ENCODE measurements around the gene MAP4K2. TPM values are rescaled to one million over a fixed set of nuclear protein-coding genes. Genes with fewer than 3 reads are reported as not detected.

MAP4K2 gene
- polyA plus RNA-seq, 1 experiment = 22.4 TPM

- POLR2A ChIA-PET = no interaction called here
- no peak for TF ChIP-seq CTCF (IDR thresholded peaks at IDR 0.05; ENCODE audit: insufficient read depth, low read depth, low read length)
- no peak for DNase-seq (ENCODE audit: low read depth)
Measured at GRCh38 chr11:64789331-64790204, 13.4 kb downstream of the MAP4K2 start.

GRCh38 chr11:64788321-64789215, 14.4 kb downstream of the MAP4K2 start:
- POLR2A ChIA-PET = no interaction called here

More at GRCh38 chr11:64789331-64790204, 13.4 kb downstream of the MAP4K2 start:
- CTCF ChIA-PET = interaction anchor here (0.7 kb wide), 1 partner anchor 60 kb away, joined by 3 read pairs; no protein-coding TSS in a partner anchor
- Histone ChIP-seq H3K27me3 (ENCODE audit: control insufficient read depth, insufficient read depth, low read length) (no peaks in the 10 kb centered on the region), H3K36me3 (ENCODE audit: control insufficient read depth, insufficient read depth, low read length) (peaks cover 10% of the 10 kb centered on the region), H3K4me3 (ENCODE audit: low read depth, low read length) (no peak overlapping the region)

GRCh38 chr11:64787526-64788320, 15.3 kb downstream of the MAP4K2 start:
- TF ChIP-seq CTCF (IDR thresholded peaks at IDR 0.05; ENCODE audit: insufficient read depth, low read depth, low read length) = peak; percentile 85

More at GRCh38 chr11:64788321-64789215, 14.4 kb downstream of the MAP4K2 start:
- H3K36me3 ChIP-seq (ENCODE audit: control insufficient read depth, insufficient read depth, low read length) = peaks cover 10% of the 10 kb centered on the region
- H3K27me3 ChIP-seq (ENCODE audit: control insufficient read depth, insufficient read depth, low read length) = no peaks in the 10 kb centered on the region
- H3K4me3 ChIP-seq (ENCODE audit: low read depth, low read length) = no peak overlapping the region
- CTCF ChIA-PET = interaction anchor here (0.7 to 1.5 kb wide), 4 partner anchors 15 to 61 kb away, joined by 3 read pairs; no protein-coding TSS in a partner anchor
- TF ChIP-seq CTCF (IDR thresholded peaks at IDR 0.05; ENCODE audit: insufficient read depth, low read depth, low read length) = no peak
- no peak for DNase-seq (ENCODE audit: low read depth)

GRCh38 chr11:64786308-64786707, 16.7 kb downstream of the MAP4K2 start:
- Histone ChIP-seq H3K4me3 (ENCODE audit: low read depth, low read length) (no peak overlapping the region), H3K36me3 (ENCODE audit: control insufficient read depth, insufficient read depth, low read length) (peaks cover 10% of the 10 kb centered on the region), H3K27me3 (ENCODE audit: control insufficient read depth, insufficient read depth, low read length) (no peaks in the 10 kb centered on the region)
- ChIA-PET CTCF (interaction anchor here (0.7 to 1.1 kb wide), 5 partner anchors 8 to 333 kb away, joined by 3 read pairs; no protein-coding TSS in a partner anchor), POLR2A (no interaction called here)
- no peak for DNase-seq (ENCODE audit: low read depth)
- no peak for TF ChIP-seq CTCF (IDR thresholded peaks at IDR 0.05; ENCODE audit: insufficient read depth, low read depth, low read length)

More at GRCh38 chr11:64787526-64788320, 15.3 kb downstream of the MAP4K2 start:
- no peak for DNase-seq (ENCODE audit: low read depth)
- Histone ChIP-seq H3K27me3 (ENCODE audit: control insufficient read depth, insufficient read depth, low read length) (no peaks in the 10 kb centered on the region), H3K36me3 (ENCODE audit: control insufficient read depth, insufficient read depth, low read length) (peaks cover 10% of the 10 kb centered on the region), H3K4me3 (ENCODE audit: low read depth, low read length) (no peak overlapping the region)
- ChIA-PET CTCF (interaction anchor here (0.7 to 1.5 kb wide), 3 partner anchors 16 to 40 kb away, joined by 3 read pairs; no protein-coding TSS in a partner anchor), POLR2A (no interaction called here)

All from BJ (cell line).